ENCODE data around the gene SLC66A2.

SLC66A2 gene

DNA sequence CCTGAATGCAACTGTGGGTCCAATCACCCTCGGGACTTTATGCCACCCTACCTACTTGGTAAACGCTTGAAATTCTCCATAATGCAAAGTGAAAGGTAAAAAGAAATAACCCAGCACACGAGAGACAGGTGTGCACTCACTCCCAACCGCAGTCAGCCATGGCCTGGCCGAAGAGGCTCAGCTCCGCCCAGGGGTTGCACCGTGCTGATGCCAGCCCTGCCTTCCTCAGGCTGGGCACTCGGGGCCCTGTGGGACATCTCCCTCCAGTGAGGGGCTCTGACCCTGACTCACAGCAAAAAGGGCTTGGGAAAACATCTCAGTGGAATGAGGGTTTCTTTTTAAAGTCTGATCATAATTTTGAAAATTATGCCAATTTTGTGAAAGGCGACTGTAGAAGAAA lies 13.3 kb downstream of the SLC66A2 start:
- TF ChIP-seq, protein P1, sequence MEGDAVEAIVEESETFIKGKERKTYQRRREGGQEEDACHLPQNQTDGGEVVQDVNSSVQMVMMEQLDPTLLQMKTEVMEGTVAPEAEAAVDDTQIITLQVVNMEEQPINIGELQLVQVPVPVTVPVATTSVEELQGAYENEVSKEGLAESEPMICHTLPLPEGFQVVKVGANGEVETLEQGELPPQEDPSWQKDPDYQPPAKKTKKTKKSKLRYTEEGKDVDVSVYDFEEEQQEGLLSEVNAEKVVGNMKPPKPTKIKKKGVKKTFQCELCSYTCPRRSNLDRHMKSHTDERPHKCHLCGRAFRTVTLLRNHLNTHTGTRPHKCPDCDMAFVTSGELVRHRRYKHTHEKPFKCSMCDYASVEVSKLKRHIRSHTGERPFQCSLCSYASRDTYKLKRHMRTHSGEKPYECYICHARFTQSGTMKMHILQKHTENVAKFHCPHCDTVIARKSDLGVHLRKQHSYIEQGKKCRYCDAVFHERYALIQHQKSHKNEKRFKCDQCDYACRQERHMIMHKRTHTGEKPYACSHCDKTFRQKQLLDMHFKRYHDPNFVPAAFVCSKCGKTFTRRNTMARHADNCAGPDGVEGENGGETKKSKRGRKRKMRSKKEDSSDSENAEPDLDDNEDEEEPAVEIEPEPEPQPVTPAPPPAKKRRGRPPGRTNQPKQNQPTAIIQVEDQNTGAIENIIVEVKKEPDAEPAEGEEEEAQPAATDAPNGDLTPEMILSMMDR (IDR thresholded peaks at IDR 0.05; ENCODE audit: unreplicated experiment in 3 of 3) = no peak
- Mint-ChIP-seq H3K27ac (no peak overlapping the region), H3K27me3 (ENCODE audit: low read depth) (no peaks in the 10 kb centered on the region), H3K4me3 (no peak overlapping the region), H3K9me3 (peaks cover 35% of the 10 kb centered on the region), H3K36me3 (ENCODE audit: low read depth) (peaks cover 85% of the 10 kb centered on the region), H3K4me1 (peaks cover 31% of the 10 kb centered on the region)

DNA sequence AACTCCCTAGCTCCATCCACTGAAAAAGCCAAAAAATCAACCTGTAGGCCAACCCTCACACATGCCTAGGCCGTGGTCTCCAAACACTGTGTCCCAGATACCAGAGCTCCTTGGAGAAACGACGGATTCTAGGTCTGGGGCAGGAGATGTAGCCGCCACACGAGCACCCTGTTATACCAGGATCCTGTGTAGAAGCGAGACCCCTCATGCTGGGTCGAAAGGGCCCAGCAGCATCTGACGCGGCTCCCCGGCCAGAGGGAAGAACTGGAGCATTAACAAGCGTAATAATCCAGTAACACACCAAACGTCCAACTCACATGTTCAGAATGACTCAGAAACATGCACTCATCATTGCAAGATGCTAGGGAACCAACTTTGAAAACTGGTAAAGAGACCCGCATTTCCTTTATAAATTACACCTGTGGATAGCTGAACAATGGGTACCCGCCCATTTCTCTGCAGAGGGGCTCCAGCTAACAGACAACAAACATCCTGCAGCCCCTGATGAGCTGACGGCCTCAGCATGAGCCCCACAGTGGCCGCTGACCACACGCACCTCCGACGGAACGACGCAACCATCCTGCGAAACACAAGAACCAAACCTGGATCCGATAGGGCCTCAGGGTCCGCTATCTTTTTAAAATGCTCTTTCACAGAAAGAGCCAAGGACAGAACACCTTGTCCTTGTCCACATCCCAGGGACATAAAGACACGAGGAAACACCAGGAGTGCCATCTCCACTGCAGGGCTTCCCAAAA lies 14.2 kb downstream of the SLC66A2 start:
- peaks cover 44% of the 10 kb centered on the region for H3K9me3 Mint-ChIP-seq
- H3K4me3 Mint-ChIP-seq = no peak overlapping the region
- no peak overlapping the region for H3K27ac Mint-ChIP-seq
- H3K27me3 Mint-ChIP-seq (ENCODE audit: low read depth) = no peaks in the 10 kb centered on the region
- H3K36me3 Mint-ChIP-seq (ENCODE audit: low read depth) = peaks cover 92% of the 10 kb centered on the region
- TF ChIP-seq, protein P1 (IDR thresholded peaks at IDR 0.05; ENCODE audit: unreplicated experiment in 3 of 3) = no peak
- H3K4me1 Mint-ChIP-seq = peaks cover 22% of the 10 kb centered on the region

DNA sequence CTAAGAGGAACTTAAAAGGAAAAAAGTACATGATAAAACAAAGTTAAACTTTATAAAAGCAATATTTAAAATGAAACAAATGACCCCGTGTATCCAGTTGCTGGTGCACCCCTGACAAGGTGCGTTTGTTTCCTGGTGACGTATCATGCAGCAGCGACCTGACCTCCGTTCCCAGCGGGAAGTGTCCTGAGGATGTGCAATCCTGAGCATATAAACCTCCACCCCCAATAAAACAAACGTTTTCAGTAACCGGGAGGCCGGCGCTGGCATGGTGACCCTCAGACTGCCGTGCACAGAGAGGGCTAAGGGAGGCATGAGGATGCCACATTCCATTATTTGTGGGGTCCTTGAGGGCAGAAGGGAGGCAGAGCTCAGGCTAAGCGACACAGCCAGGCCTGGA lies 14.8 kb downstream of the SLC66A2 start:
- no peaks in the 10 kb centered on the region for H3K27me3 Mint-ChIP-seq (ENCODE audit: low read depth)
- TF ChIP-seq, protein P1 (IDR thresholded peaks at IDR 0.05; ENCODE audit: unreplicated experiment in 3 of 3) = no peak
- peaks cover 91% of the 10 kb centered on the region for H3K36me3 Mint-ChIP-seq (ENCODE audit: low read depth)
- no peak overlapping the region for H3K27ac Mint-ChIP-seq
- peaks cover 16% of the 10 kb centered on the region for H3K4me1 Mint-ChIP-seq
- H3K4me3 Mint-ChIP-seq = no peak overlapping the region
- peaks cover 48% of the 10 kb centered on the region for H3K9me3 Mint-ChIP-seq

DNA sequence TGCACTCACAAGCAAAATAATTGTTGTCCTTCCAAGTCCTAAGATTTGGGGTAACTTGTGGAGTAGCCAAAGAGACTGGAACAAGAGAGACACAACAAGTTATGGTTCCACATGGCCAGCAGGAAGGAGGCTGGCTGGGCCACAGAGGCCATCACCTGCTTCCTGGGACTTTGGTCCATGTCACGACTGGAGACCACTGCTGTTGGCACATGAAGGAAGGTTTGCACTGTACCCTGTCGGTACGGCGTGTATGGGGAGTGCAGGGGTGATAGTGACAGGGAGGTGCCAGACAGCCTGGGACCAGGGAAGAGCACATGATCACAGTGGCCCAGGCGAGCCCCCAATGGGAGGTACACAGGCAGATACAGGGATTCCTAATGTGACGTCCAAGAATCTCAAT lies 15.5 kb downstream of the SLC66A2 start:
- Mint-ChIP-seq H3K4me3 (no peak overlapping the region), H3K27ac (no peak overlapping the region), H3K27me3 (ENCODE audit: low read depth) (no peaks in the 10 kb centered on the region), H3K9me3 (peaks cover 54% of the 10 kb centered on the region), H3K36me3 (ENCODE audit: low read depth) (peaks cover 96% of the 10 kb centered on the region), H3K4me1 (peaks cover 16% of the 10 kb centered on the region)
- TF ChIP-seq, protein P1 (IDR thresholded peaks at IDR 0.05; ENCODE audit: unreplicated experiment in 3 of 3) = no peak

DNA sequence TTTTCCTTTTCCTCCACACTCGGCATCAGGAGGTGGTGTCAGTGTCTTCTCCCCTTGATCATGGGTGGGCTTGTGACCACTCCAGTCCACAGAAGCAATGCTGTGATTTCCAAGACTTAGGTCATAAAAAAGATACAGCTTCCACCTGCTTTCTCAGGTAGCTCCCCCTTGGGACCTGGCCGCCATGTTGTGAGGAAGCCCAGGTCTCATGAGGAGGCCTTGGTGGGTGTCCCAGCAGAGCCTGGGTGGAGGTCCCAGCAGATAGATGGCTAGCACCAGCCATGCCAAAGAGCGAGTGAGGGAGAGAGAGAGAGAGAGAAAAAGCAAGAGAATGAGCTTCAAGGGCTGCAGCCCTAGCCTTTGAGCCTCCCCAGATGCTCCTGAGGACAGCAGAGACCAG lies 16.0 kb downstream of the SLC66A2 start:
- no peak overlapping the region for H3K4me3 Mint-ChIP-seq
- H3K4me1 Mint-ChIP-seq = peaks cover 16% of the 10 kb centered on the region
- TF ChIP-seq, protein P1 (IDR thresholded peaks at IDR 0.05; ENCODE audit: unreplicated experiment in 3 of 3) = no peak
- H3K9me3 Mint-ChIP-seq = peaks cover 55% of the 10 kb centered on the region
- H3K27me3 Mint-ChIP-seq (ENCODE audit: low read depth) = no peaks in the 10 kb centered on the region
- H3K36me3 Mint-ChIP-seq (ENCODE audit: low read depth) = peaks cover 98% of the 10 kb centered on the region
- H3K27ac Mint-ChIP-seq = no peak overlapping the region

DNA sequence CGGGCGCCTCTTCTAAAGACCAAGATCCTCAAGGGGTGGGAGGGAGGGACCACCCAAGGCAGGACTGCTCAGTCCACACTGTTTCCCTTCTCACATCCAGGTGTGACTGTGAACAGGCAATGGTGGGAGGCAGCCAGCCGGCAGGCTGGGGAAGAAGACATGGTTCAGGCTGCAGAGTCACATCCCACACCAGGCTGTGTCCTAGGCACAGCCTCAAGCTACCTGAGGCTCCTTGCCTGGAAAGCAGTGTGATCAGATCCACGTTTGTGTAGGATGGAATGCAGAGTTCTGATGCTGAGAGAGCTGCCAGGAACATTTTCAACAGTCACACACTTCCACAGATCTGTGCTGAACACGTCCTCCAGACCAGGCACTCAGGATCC lies 16.4 kb downstream of the SLC66A2 start:
- Mint-ChIP-seq H3K9me3 (peaks cover 59% of the 10 kb centered on the region), H3K36me3 (ENCODE audit: low read depth) (peaks cover 98% of the 10 kb centered on the region), H3K27me3 (ENCODE audit: low read depth) (no peaks in the 10 kb centered on the region), H3K4me1 (peaks cover 16% of the 10 kb centered on the region), H3K4me3 (no peak overlapping the region), H3K27ac (no peak overlapping the region)
- TF ChIP-seq, protein P1 (IDR thresholded peaks at IDR 0.05; ENCODE audit: unreplicated experiment in 3 of 3) = no peak

Data from nephron (organoid).